Neutrophil (primary cell): ENCODE measurements around the gene SCNN1B.

Experiments used
- H3K27ac ChIP-seq: fragments of 200-600 bp; sonication (generic); 2 replicates; pipeline ENCODE4 v1.5.1; 2016; ENCODE audit warnings: mild to moderate bottlenecking, moderate library complexity
- H3K27me3 ChIP-seq: fragments of 200-600 bp; sonication (generic); 2 replicates; pipeline ENCODE4 v1.6.0; 2016; ENCODE audit warnings: mild to moderate bottlenecking
- H3K36me3 ChIP-seq: fragments of 200-600 bp; sonication (generic); 2 replicates; pipeline ENCODE4 v1.5.1; 2017
- H3K4me1 ChIP-seq, 2 experiments: fragments of 200-600 bp in 1 of 2; sonication (generic) in 1 of 2; 1 replicate in 1 of 2; 2 replicates in 1 of 2; pipeline versions ENCODE4 v1.5.1 to v1.6.1; 2013 to 2016; ENCODE audit warnings: low read depth in 1 of 2, low read length in 1 of 2, mild to moderate bottlenecking in 1 of 2, moderate library complexity in 1 of 2; ENCODE audit not compliant: control insufficient read depth in 1 of 2, insufficient read depth in 1 of 2
- H3K4me3 ChIP-seq, 2 experiments: fragments of 200-600 bp in 1 of 2; sonication (generic) in 1 of 2; 1 replicate in 1 of 2; 2 replicates in 1 of 2; pipeline ENCODE4 v1.5.1; 2013 to 2016; ENCODE audit warnings: low read depth in 1 of 2, low read length in 1 of 2, mild to moderate bottlenecking in 1 of 2, moderate library complexity in 1 of 2
- H3K9me3 ChIP-seq: fragments of 200-600 bp; sonication (generic); 2 replicates; pipeline ENCODE4 v1.5.1; 2016
- TF ChIP-seq, protein P1 (sequence below): fragments of 200-600 bp; sonication (generic); IDR thresholded peaks from 2 replicates; pipeline ENCODE4 v1.5.1; 2016; ENCODE audit warnings: antibody characterized with exemption

SCNN1B gene

GRCh38 chr16:23256440-23256839 is 45.7 kb upstream of the SCNN1B start:
- no peaks in the 10 kb centered on the region for H3K4me1 ChIP-seq
- H3K36me3 ChIP-seq: no peaks in the 10 kb centered on the region
- no peaks in the 10 kb centered on the region for H3K9me3 ChIP-seq
- TF ChIP-seq, protein P1, sequence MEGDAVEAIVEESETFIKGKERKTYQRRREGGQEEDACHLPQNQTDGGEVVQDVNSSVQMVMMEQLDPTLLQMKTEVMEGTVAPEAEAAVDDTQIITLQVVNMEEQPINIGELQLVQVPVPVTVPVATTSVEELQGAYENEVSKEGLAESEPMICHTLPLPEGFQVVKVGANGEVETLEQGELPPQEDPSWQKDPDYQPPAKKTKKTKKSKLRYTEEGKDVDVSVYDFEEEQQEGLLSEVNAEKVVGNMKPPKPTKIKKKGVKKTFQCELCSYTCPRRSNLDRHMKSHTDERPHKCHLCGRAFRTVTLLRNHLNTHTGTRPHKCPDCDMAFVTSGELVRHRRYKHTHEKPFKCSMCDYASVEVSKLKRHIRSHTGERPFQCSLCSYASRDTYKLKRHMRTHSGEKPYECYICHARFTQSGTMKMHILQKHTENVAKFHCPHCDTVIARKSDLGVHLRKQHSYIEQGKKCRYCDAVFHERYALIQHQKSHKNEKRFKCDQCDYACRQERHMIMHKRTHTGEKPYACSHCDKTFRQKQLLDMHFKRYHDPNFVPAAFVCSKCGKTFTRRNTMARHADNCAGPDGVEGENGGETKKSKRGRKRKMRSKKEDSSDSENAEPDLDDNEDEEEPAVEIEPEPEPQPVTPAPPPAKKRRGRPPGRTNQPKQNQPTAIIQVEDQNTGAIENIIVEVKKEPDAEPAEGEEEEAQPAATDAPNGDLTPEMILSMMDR: no peak
- peaks cover 2% of the 10 kb centered on the region for H3K27me3 ChIP-seq
- H3K4me3 ChIP-seq: no peak overlapping the region
- H3K27ac ChIP-seq: no peak overlapping the region

DNA sequence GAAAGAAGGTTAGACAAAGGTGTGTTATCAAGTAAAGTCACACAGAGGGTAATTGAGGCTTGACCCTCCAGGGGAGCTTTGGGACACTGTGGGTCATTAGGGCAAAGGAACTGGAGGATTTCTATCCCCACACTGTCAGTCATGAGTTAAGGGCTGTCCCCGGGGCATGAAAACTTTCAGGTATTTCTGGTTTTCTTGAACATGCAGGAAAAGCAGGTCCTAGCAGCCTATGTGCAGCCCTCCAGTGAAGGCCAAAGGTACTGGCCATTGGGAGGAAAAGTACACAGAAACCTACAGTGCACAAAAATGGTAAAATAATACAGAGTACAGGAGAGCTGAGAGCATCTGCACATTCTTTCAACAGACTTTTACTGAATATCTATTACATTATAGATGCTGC is 44.4 kb upstream of the SCNN1B start:
- Histone ChIP-seq H3K27ac (no peak overlapping the region), H3K9me3 (no peaks in the 10 kb centered on the region), H3K4me3 (no peak overlapping the region), H3K36me3 (no peaks in the 10 kb centered on the region), H3K27me3 (peaks cover 3% of the 10 kb centered on the region), H3K4me1 (no peaks in the 10 kb centered on the region)
- TF ChIP-seq, protein P1: no peak

- no peak overlapping the region for H3K27ac ChIP-seq
- no peak overlapping the region for H3K4me3 ChIP-seq
- no peaks in the 10 kb centered on the region for H3K36me3 ChIP-seq
- H3K4me1 ChIP-seq: no peaks in the 10 kb centered on the region
- TF ChIP-seq, protein P1: no peak
- peaks cover 3% of the 10 kb centered on the region for H3K27me3 ChIP-seq
- H3K9me3 ChIP-seq: no peaks in the 10 kb centered on the region
These were observed 43.2 kb upstream of the SCNN1B start for GRCh38 chr16:23258919-23259237.

GRCh38 chr16:23267647-23268046 is 34.5 kb upstream of the SCNN1B start:
- TF ChIP-seq, protein P1: no peak
- no peaks in the 10 kb centered on the region for H3K27me3 ChIP-seq
- no peak overlapping the region for H3K27ac ChIP-seq
- H3K4me3 ChIP-seq: no peak overlapping the region
- no peaks in the 10 kb centered on the region for H3K4me1 ChIP-seq
- H3K9me3 ChIP-seq: no peaks in the 10 kb centered on the region
- no peaks in the 10 kb centered on the region for H3K36me3 ChIP-seq

GRCh38 chr16:23268561-23268960 is 33.5 kb upstream of the SCNN1B start:
- no peak overlapping the region for H3K27ac ChIP-seq
- H3K4me3 ChIP-seq: no peak overlapping the region
- TF ChIP-seq, protein P1: no peak
- no peaks in the 10 kb centered on the region for H3K27me3 ChIP-seq
- no peaks in the 10 kb centered on the region for H3K36me3 ChIP-seq
- H3K9me3 ChIP-seq: no peaks in the 10 kb centered on the region
- no peaks in the 10 kb centered on the region for H3K4me1 ChIP-seq

DNA sequence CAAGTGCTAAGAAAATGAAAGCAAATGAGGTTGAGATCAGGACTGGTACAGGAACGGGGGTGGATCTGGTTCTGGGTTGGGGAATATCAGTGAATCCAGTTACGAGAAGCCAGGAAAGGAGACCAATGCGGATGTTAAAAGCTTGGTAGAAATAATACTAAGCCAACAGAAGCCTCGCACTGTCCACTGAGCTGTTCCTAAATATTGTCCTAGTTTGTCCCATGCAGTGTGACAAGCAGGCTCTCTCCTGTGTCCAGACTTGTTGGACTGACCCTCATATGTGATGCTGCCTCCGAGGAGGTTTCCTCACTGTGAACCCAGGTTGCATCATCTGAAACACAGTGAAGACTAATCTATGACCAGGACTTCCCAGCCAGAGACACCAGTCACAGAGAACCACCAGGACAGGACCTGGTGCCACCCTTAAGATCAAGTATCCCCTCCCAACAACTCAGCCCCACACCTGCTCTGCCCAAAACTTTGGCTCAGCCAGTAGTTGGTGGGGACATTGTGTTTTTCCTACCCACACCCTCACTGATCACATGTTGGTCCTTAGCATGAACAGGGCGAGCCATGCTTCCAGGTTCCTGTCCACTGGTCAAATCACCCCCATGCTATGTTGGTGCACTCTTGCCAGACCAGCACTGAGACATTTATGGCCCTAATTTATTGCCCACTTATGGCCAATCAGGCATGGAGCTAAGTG is 32.7 kb upstream of the SCNN1B start:
- Histone ChIP-seq H3K27me3 (no peaks in the 10 kb centered on the region), H3K4me3 (no peak overlapping the region), H3K9me3 (no peaks in the 10 kb centered on the region), H3K27ac (no peak overlapping the region), H3K36me3 (no peaks in the 10 kb centered on the region), H3K4me1 (no peaks in the 10 kb centered on the region)
- TF ChIP-seq, protein P1: no peak
